GM19324 (cell line): ENCODE measurements around the gene GPRIN2.

Source experiments
- ATAC-seq: cut with Tn5 transposase; IDR thresholded peaks from one replicate; pipeline ENCODE4 v1.9.1; 2021; ENCODE audit warnings: mild to moderate bottlenecking, moderate library complexity; ENCODE audit not compliant: unreplicated experiment, low FRiP score

The GPRIN2 gene

DNA sequence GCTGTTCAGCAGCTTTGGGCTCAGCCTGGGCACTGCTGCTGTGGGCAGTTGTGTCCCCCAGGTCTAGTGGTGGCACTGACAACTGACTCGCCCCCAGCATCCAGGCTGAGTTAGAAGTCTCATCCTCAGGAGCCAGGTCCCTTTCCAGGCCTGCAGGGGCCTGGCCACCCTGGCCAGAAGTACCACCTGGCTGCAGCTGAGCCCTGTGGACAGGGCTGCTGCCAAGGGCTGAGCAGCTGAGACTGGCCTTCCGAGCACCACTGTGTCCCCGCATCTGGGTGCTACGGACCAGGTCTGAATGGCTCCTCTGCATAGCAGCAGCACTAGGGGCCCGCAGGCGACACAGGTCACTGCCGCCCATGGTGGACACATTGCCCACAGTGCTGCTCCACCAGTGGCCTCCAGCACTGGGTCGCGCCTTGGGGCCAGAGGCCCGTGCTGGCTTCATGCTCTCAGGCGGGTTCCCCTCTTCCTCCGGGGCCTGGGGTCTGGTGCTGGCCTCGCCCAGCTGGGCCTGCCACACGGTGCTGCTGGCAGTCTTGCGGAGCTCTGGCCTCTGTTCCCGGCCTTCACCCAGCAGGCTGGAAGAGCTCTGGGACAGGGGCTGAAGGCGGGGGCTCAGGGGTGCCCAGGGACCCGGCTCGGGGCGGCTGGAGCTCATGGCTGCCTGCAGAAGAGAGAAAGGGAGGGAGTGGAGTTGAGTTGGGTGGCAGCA, 6.2 kb downstream of the GPRIN2 start:
- ATAC-seq, result no peak

GRCh38 chr10:46549171-46550075, 7.0 kb downstream of the GPRIN2 start:
- no peak for ATAC-seq

GRCh38 chr10:46548498-46549090, 7.9 kb downstream of the GPRIN2 start:
- ATAC-seq, result no peak

- no peak for ATAC-seq
These were observed 8.6 kb downstream of the GPRIN2 start for GRCh38 chr10:46547541-46548497.

DNA sequence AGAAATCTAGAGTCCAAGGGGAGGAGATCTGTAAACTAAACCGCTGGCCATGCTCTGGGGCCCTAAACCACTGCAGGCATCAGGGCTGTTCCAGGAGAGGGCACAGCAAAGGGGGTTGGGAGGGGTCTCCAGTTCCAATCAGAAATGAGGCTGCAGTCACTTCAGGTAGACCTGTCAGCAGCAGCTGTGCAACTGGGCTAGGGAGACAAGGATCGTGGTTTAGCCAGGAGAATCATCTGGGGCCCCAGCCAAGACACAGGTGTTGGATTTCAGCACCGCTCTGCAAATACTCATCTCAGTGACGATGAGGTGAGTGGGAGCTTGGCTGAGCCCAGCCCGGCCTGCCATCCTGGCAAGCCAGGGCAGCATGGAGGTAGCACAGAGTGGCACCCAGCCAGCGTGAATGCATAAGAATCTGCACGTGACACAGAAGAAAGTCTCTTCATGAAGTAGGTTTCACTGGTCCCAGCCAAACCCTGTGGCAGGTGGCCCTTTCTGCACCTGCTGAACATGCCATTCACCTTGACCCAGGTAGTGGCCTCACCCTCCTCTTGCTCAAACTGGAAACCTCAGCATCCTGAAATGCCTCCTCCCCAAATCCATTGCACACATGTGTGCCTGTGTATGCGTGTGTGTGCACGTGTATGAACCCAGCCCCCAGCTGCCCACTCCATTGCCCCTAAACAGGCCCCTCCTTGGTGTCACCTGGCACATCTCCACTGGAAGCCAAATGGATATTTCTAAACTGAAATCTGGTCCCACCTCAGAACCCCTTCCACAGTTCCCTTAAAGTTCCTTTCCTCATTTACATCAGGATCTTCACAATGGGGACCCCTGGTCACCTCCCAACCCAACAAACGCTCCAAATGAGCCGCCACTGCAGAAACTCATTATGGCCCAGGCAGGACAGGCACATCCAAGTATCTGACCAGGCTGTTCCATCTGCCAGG, 9.6 kb downstream of the GPRIN2 start:
- ATAC-seq, result no peak

DNA sequence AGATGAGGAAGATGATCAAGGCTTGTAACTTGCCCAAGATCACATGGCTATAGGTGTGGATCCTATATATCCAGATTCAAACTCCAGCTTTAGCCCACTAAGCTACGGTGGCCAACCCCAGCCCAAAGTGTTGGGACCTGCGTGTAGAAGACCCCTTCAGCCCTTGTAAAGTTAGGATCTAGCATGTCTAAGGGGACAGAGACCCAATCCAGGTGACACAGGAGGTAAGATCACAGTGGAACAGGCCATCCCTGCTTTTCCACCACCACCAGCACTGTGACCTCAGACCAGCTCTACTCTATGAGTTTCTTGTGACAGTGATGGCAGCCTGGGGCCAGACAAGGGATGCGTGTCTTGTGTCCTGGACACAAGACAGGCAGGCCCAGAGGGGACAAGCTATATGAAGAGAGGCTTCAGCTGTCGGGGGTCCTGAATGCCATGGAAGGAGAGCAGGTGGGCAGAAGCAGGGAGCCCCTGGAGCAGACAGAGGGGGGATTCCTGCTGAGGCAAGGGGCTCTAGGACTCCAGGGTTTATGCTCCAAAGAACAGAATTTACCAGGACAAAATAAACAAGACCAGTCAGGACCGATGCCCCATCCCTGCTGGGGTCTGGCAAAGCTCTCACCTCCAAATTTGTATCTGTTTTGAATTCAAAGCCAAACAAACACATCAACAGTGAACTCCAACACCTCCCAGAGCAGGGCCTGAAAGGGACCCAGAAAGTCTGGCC, 10.4 kb downstream of the GPRIN2 start:
- no peak for ATAC-seq

- ATAC-seq, result no peak
These were observed 11.3 kb downstream of the GPRIN2 start for GRCh38 chr10:46544989-46545791.

DNA sequence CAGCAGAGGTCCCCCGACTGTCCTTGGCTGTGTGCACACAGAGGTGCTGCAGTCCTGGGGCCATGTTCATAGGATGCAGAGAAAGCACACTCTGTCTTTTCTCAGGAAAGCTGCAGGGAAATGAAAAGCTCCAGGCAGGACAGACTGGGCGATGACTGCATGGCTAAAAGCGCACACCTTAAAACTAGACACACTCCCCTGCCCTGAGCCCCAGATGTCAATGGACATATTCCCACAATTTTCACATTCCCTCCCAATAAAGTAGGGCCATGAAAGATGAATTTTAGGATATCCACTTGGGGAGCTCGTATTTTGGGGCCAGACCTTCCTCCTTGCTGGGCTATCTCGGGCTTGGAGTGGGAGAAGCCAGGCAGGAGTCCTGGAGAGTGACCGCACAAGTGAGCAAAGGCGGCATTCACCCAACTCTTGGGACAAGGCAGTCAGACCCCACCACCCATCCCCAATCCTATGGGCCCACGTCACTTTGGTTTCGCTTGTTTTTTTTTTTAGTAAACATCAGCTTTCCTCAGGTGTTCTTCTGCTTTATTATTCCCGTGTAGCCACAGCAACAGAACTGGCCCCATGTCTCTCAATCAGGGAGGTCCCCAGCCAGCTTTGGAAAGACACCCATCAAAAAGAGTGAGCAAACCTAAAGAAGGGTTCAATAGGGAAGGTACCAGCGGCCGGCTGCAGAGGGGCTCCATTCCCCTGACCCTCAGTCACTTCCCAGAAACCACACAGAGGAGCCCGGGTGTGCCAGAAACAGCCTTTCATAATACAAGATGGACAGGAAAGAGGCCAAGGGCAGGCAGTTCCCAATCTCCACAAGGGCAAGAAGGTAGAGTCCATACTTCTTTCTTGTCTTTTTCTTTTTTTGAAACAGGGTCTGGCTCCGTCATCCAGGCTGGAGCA, 12.7 kb downstream of the GPRIN2 start:
- no peak for ATAC-seq

- ATAC-seq, result no peak
These were observed 13.6 kb downstream of the GPRIN2 start for GRCh38 chr10:46542567-46543465.

DNA sequence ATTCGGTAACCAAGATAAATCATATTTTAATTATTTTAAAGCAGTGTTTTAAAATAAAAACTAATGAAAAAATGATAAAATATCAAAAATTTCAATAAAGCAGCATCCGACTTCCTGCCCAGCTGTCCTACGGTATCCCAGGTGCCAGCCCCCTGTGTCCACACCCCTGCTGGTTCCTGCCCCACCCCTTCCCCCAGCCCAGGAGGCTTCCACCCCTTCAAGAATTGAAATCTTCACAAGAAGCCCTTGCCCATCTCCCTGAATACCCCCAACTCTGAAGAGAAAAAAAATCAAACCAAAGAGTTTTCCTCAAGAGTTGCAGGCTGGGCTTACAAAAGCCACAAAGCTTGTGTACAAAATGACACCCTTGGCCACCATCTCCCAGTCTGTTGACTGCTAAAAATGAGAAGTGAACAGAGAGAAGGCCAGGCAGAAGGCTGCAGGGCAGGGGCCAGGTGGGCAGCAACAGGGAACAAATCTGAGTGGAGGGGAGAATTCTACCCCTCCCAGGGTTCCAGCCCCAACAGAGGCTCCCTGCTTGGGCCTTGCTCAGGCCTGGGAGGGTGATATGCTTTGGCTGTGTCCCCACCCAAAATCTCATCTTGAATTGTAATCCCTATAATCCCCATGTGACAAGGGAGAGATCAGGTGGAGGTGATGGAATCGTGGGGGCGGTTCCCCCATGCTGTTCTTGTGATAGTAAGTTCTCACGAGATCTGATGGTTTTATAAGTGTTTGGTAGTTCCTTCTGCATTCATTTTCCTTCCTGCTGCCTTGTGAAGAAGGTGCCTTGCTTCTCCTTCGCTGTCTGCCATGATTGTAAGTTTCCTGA, 14.5 kb downstream of the GPRIN2 start:
- ATAC-seq, result no peak

- no peak for ATAC-seq
These were observed 15.3 kb downstream of the GPRIN2 start for GRCh38 chr10:46541017-46541661.

DNA sequence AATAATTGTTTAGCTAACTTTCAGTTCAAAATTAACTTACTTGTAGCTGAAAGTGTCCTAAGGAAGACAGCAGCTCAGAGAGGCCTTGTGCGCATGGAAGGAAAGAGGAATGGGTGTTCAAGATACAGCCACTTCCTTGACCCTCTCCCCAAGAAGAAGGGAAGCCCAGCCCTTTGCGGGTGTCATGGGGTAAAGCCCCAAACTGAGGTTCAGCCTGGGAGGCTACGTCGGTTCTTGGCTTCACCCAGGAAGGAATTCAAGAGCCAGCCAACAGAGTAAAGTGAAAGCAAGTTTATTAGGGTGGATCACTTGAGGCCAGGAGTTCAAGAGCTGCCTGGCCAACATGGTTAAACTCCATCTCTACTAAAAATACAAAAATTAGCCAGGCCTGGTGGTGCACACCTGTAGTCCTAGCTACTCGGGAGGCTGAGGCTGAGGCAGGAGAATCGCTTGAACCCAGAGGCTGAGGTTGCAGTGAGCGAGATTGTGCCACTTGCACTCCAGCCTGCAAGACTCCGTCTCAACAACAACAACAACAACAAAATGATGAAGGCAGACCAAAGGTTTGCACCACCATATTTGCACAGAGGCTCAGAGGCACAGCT, 15.9 kb downstream of the GPRIN2 start:
- ATAC-seq, result no peak

- ATAC-seq, result no peak
These were observed 16.7 kb downstream of the GPRIN2 start for GRCh38 chr10:46539596-46540411.
